Skeletal muscle satellite cell (primary cell): ENCODE measurements around the gene BACE2. TPM values are rescaled to one million over a fixed set of nuclear protein-coding genes. Genes with fewer than 3 reads are reported as not detected.

Source experiments
- small RNA-seq: library from RNA; depleted of rRNA; stranded (forward); fragments of <200 nt; gene quantifications from one replicate; pipeline ENCODE3, GENCODE V24; 2012

The BACE2 gene

Small RNA genes lying within 50 kb of the gene (small RNA-seq; reads per million reads assigned to genes)
- gene MIR3197, result not detected
